ENCODE results near the gene RBM28.

RBM28 gene

GRCh38 chr7:128351296-128352152 is 7.8 kb upstream of the RBM28 start:
- DNase-seq (ENCODE audit: low read depth, low spot score): no peak
- H3K27ac ChIP-seq: no peak overlapping the region

GRCh38 chr7:128350708-128351295 is 7.1 kb upstream of the RBM28 start:
- H3K27ac ChIP-seq: no peak overlapping the region
- DNase-seq (ENCODE audit: low read depth, low spot score): no peak

DNA sequence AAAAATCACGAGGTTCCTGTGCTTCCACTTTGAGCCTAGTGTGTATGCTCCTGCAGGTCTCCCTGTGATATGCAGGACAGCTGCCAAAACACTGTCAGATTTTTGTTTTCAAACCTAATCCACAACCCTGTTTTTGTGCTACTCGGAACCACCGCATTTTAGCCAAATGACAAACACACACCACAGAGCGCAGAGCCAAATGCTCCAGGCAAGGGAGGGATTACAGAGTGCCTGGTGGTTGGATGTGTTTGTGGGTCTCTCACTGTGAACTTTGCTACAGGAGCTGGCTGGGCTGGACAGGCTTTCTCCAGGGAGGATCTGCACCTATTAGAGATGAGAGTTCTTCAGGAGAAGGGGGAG is 5.7 kb upstream of the RBM28 start:
- no peak overlapping the region for H3K27ac ChIP-seq
- DNase-seq (ENCODE audit: low read depth, low spot score): no peak

DNA sequence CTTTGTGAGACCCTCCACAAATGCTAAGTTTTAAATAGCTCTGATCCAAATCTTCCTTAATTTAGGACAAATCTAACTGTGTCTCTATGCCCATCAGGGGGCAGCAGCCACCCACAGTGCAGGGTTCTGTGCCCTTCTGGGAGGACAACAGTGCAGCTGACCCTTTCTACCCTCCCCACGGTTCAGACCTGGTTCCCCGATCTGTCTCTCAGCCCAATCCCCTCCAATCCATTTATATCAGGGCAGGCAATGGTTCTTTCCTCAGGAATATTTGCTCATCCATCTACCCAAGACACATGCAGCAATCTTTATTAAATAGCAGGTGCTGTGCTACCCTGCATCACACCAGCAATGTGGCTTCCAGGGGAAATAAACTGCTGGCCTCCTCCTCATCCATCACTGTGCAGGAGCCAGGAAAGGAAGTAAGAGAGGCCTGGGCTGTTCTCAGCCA is 4.0 kb upstream of the RBM28 start:
- DNase-seq (ENCODE audit: low read depth, low spot score): no peak
- no peak overlapping the region for H3K27ac ChIP-seq

- no peak for DNase-seq (ENCODE audit: low read depth, low spot score)
- no peak overlapping the region for H3K27ac ChIP-seq
Observed at GRCh38 chr7:128344431-128344774, 695 bp upstream of the RBM28 start.

GRCh38 chr7:128341733-128342132 is 2.0 kb downstream of the RBM28 start:
- DNase-seq (ENCODE audit: low read depth, low spot score): no peak
- H3K27ac ChIP-seq: no peak overlapping the region

- DNase-seq (ENCODE audit: low read depth, low spot score): no peak
- no peak overlapping the region for H3K27ac ChIP-seq
Observed at GRCh38 chr7:128335730-128336129, 8.0 kb downstream of the RBM28 start.

- no peak for DNase-seq (ENCODE audit: low read depth, low spot score)
- no peak overlapping the region for H3K27ac ChIP-seq
Observed at GRCh38 chr7:128324368-128324680, 19.4 kb downstream of the RBM28 start.

- DNase-seq (ENCODE audit: low read depth, low spot score): no peak
- H3K27ac ChIP-seq: no peak overlapping the region
Observed at GRCh38 chr7:128323459-128324367, 20.0 kb downstream of the RBM28 start.

DNA sequence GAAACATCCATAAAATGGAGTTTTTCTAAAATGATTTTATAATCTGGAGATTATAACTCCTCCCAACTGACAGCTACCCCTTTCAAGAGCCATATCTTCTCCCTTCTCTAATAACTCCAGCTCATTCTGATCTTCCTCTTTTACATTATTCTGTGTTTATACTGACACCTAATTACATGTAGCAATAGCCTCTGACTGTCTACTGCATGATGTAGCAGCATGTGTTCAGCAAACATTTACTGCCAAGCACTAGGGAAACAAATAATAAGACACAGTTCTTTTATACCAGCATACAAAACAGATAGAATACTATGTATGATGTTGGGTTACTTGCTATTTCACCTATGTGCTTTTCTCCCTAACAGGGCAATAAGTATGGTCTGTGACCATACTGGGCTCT is 20.7 kb downstream of the RBM28 start:
- H3K27ac ChIP-seq: no peak overlapping the region
- no peak for DNase-seq (ENCODE audit: low read depth, low spot score)

DNA sequence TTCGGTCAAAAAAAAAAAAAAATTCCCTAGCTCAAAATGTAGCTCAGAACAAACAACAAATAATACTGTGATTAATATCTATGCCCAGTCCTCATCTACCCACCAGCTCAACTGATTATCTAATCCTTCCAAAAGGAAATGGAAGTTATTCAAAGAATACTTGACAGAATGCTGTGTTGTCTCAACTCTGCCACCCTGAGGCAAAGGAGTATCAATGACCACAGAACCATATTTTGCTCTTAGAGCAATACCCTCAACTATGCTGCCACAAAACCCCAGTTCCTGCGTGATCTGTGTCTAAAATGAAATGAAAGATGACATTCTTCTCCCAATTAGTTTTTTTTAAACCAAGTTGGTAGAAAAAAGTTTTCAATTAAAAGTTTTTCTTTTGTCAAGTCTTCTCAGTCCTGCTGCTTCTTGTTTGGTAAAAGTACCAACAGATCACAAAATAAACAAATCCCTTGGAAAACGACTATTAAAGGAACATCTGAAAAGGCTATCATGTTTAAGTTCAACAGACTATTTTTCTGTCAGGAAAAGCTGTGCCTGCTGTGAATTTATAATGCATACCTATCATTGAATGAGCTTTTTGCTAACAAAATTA is 21.6 kb downstream of the RBM28 start:
- peak; percentile 5 for DNase-seq (ENCODE audit: low read depth, low spot score)
- H3K27ac ChIP-seq: no peak overlapping the region

DNA sequence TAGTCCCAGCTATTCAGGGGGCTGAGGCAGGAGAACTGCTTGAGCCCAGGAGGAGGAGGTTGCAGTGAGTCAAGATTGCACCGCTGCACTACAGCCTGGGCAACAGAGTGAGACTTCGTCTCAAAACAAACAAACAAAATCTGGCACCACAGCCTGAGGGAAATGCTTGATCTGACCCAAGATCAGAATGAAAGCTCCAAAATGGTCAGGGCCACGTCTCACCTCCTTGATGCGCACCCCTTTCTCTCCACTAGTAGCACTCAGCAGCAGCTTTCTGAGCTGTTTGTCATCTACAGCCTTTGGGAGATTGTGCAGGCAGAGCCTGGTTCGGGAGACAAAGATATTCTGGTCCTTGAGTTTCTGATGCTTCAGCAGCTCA is 22.7 kb downstream of the RBM28 start:
- DNase-seq (ENCODE audit: low read depth, low spot score): no peak
- no peak overlapping the region for H3K27ac ChIP-seq

- DNase-seq (ENCODE audit: low read depth, low spot score): no peak
- no peak overlapping the region for H3K27ac ChIP-seq
Observed at GRCh38 chr7:128318691-128319090, 25.0 kb downstream of the RBM28 start.

GRCh38 chr7:128311013-128311412 is 32.7 kb downstream of the RBM28 start:
- no peak overlapping the region for H3K27ac ChIP-seq
- DNase-seq (ENCODE audit: low read depth, low spot score): no peak

DNA sequence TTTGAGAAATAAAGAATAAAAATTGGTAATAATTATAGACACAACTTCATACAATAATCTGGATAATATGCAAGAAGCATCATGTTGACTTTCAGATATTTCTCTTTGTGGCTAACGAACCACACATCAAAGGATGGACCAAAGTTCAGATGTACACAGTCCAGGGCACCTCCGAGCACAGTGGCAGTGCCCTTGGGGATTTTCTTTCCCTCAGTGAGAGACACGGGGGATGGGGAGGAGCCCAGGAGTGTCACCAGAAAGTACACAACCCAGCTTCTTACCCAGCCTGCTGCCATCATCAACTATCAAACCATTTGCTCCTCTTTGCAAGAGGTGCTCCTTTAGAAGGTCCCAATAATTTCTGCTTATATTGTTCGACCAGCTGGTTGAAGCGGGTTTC is 33.2 kb downstream of the RBM28 start:
- H3K27ac ChIP-seq: no peak overlapping the region
- no peak for DNase-seq (ENCODE audit: low read depth, low spot score)

GRCh38 chr7:128309976-128310375 is 33.7 kb downstream of the RBM28 start:
- no peak for DNase-seq (ENCODE audit: low read depth, low spot score)
- H3K27ac ChIP-seq: no peak overlapping the region

DNA sequence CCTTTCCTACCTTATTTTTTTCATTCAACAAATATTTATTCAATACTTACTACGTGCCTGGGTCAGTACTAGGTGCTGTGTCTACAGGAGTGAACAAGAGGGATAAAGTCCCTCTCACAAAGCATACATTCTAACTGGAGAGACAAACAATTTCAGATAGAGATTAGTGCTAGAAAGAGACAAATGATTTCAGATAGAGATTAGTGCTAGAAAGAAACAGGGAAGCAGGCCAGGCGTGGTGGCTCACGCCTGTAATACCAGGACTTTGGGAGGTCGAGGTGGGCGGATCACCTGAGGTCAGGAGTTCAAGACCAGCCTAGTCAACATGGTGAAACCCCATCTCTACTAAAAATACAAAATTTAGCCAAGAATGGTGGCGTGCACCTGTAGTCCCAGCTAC is 34.6 kb downstream of the RBM28 start:
- H3K27ac ChIP-seq: no peak overlapping the region
- no peak for DNase-seq (ENCODE audit: low read depth, low spot score)

GRCh38 chr7:128307061-128307460 is 36.6 kb downstream of the RBM28 start:
- DNase-seq (ENCODE audit: low read depth, low spot score): no peak

DNA sequence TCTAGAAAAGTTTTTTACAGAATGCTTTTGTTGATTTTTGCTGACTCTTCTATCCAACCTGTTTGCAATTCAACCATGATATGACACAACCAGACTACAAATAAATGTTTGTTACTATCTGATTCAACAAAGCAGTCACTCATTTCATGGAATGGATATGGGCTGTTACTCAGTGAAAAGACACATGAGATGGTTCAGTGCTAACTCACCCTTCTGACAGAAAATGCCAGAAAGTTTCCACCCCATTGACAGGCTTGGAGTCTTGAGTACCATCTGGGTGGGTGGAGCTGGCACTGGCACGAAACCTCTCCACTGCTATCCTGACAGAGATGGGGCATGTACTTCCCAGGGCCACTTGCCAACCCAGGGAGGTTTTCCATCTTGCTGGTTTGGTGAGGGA is 39.5 kb downstream of the RBM28 start:
- DNase-seq (ENCODE audit: low read depth, low spot score): peak; percentile 6
- H3K27ac ChIP-seq: peak overlapping the region; percentile 31

More at GRCh38 chr7:128307061-128307460, 36.6 kb downstream of the RBM28 start:
- no peak overlapping the region for H3K27ac ChIP-seq

DNA sequence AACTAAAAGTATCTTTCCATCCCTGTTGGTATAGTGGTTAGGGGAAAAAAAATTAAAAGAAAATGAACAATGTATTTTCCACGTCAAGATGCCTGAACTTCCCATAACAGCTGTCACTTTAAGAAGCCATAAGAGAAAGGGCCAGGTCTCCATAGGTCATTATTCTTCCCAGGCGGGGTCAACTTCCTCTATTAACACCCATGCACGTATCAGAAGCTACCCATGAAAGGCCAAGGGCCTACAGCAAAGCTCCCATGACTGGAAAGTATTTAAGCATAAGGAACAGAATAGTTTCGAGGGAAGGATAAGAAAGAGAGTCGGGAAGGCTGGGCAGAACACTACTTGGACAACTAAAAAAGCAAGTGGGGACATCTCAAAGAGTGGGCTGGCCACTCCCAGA is 40.1 kb downstream of the RBM28 start:
- DNase-seq (ENCODE audit: low read depth, low spot score): no peak
- H3K27ac ChIP-seq: peak overlapping the region; percentile 31

- DNase-seq (ENCODE audit: low read depth, low spot score): no peak
- H3K27ac ChIP-seq: no peak overlapping the region
Observed at GRCh38 chr7:128303133-128303532, 40.6 kb downstream of the RBM28 start.
